Measurements from ENCODE around the gene JADE2.

JADE2 gene

GRCh38 chr5:134582941-134583340 lies 57.5 kb downstream of the JADE2 start:
- H3K27me3 ChIP-seq (ENCODE audit: control insufficient read depth, low read length) = no peaks in the 10 kb centered on the region
- H4K20me1 ChIP-seq (ENCODE audit: control insufficient read depth, insufficient read depth, low read depth, low read length) = no peaks in the 10 kb centered on the region
- H3K9me3 ChIP-seq (ENCODE audit: control insufficient read depth, insufficient read depth, low read length) = no peaks in the 10 kb centered on the region
- TF ChIP-seq EZH2phosphoT487 (IDR thresholded peaks at IDR 0.05; ENCODE audit: borderline replicate concordance, low read length) (no peak), CTCF (IDR thresholded peaks at IDR 0.05; ENCODE audit: low read depth, low read length, poor library complexity, severe bottlenecking) (no peak)
- H3K4me2 ChIP-seq (ENCODE audit: low read length) = no peak overlapping the region
- H3K4me3 ChIP-seq (ENCODE audit: low read length) = no peak overlapping the region
- H3K9me2 ChIP-seq (replicated peaks; ENCODE audit: control insufficient read depth, low read length) = no peaks in the 10 kb centered on the region
- no peaks in the 10 kb centered on the region for H3F3A ChIP-seq (ENCODE audit: control insufficient read depth, insufficient read depth)
- H3K79me2 ChIP-seq (ENCODE audit: control insufficient read depth, low read length) = no peaks in the 10 kb centered on the region
- no peak overlapping the region for H3K27ac ChIP-seq (ENCODE audit: low read depth, low read length)
- peaks cover 17% of the 10 kb centered on the region for H3K36me3 ChIP-seq (ENCODE audit: control insufficient read depth, low read length)
- peaks cover 7% of the 10 kb centered on the region for H3K4me1 ChIP-seq (ENCODE audit: control insufficient read depth, low read length)

GRCh38 chr5:134583766-134584165 lies 58.3 kb downstream of the JADE2 start:
- Histone ChIP-seq H3K9me2 (replicated peaks; ENCODE audit: control insufficient read depth, low read length) (no peaks in the 10 kb centered on the region), H3K79me2 (ENCODE audit: control insufficient read depth, low read length) (no peaks in the 10 kb centered on the region), H4K20me1 (ENCODE audit: control insufficient read depth, insufficient read depth, low read depth, low read length) (no peaks in the 10 kb centered on the region), H3K4me1 (ENCODE audit: control insufficient read depth, low read length) (peaks cover 7% of the 10 kb centered on the region), H3K4me3 (ENCODE audit: low read length) (no peak overlapping the region), H3K36me3 (ENCODE audit: control insufficient read depth, low read length) (peaks cover 9% of the 10 kb centered on the region), H3K27ac (ENCODE audit: low read depth, low read length) (no peak overlapping the region), H3K4me2 (ENCODE audit: low read length) (no peak overlapping the region), H3K9me3 (ENCODE audit: control insufficient read depth, insufficient read depth, low read length) (no peaks in the 10 kb centered on the region), H3K27me3 (ENCODE audit: control insufficient read depth, low read length) (no peaks in the 10 kb centered on the region), H3F3A (ENCODE audit: control insufficient read depth, insufficient read depth) (no peaks in the 10 kb centered on the region)
- TF ChIP-seq CTCF (IDR thresholded peaks at IDR 0.05; ENCODE audit: low read depth, low read length, poor library complexity, severe bottlenecking) (no peak), EZH2phosphoT487 (IDR thresholded peaks at IDR 0.05; ENCODE audit: borderline replicate concordance, low read length) (no peak)

GRCh38 chr5:134584662-134585061 lies 59.2 kb downstream of the JADE2 start:
- H3K4me2 ChIP-seq (ENCODE audit: low read length) = no peak overlapping the region
- H3K79me2 ChIP-seq (ENCODE audit: control insufficient read depth, low read length) = no peaks in the 10 kb centered on the region
- H3F3A ChIP-seq (ENCODE audit: control insufficient read depth, insufficient read depth) = no peaks in the 10 kb centered on the region
- TF ChIP-seq CTCF (IDR thresholded peaks at IDR 0.05; ENCODE audit: low read depth, low read length, poor library complexity, severe bottlenecking) (no peak), EZH2phosphoT487 (IDR thresholded peaks at IDR 0.05; ENCODE audit: borderline replicate concordance, low read length) (no peak)
- peaks cover under 1% of the 10 kb centered on the region; the same call in 1 of the 2 replicates for H3K36me3 ChIP-seq (ENCODE audit: control insufficient read depth, low read length)
- H4K20me1 ChIP-seq (ENCODE audit: control insufficient read depth, insufficient read depth, low read depth, low read length) = no peaks in the 10 kb centered on the region
- no peaks in the 10 kb centered on the region for H3K27me3 ChIP-seq (ENCODE audit: control insufficient read depth, low read length)
- no peak overlapping the region for H3K4me3 ChIP-seq (ENCODE audit: low read length)
- no peaks in the 10 kb centered on the region for H3K9me3 ChIP-seq (ENCODE audit: control insufficient read depth, insufficient read depth, low read length)
- H3K9me2 ChIP-seq (replicated peaks; ENCODE audit: control insufficient read depth, low read length) = no peaks in the 10 kb centered on the region
- peaks cover 7% of the 10 kb centered on the region for H3K4me1 ChIP-seq (ENCODE audit: control insufficient read depth, low read length)
- H3K27ac ChIP-seq (ENCODE audit: low read depth, low read length) = no peak overlapping the region

GRCh38 chr5:134585966-134586365 lies 60.5 kb downstream of the JADE2 start:
- Histone ChIP-seq H3K79me2 (ENCODE audit: control insufficient read depth, low read length) (no peaks in the 10 kb centered on the region), H3K27ac (ENCODE audit: low read depth, low read length) (no peak overlapping the region), H3K4me3 (ENCODE audit: low read length) (no peak overlapping the region), H3K36me3 (ENCODE audit: control insufficient read depth, low read length) (no peaks in the 10 kb centered on the region), H3K9me3 (ENCODE audit: control insufficient read depth, insufficient read depth, low read length) (no peaks in the 10 kb centered on the region), H3K4me2 (ENCODE audit: low read length) (no peak overlapping the region), H3K27me3 (ENCODE audit: control insufficient read depth, low read length) (no peaks in the 10 kb centered on the region), H3K9me2 (replicated peaks; ENCODE audit: control insufficient read depth, low read length) (no peaks in the 10 kb centered on the region), H3F3A (ENCODE audit: control insufficient read depth, insufficient read depth) (no peaks in the 10 kb centered on the region), H4K20me1 (ENCODE audit: control insufficient read depth, insufficient read depth, low read depth, low read length) (no peaks in the 10 kb centered on the region), H3K4me1 (ENCODE audit: control insufficient read depth, low read length) (peaks cover 7% of the 10 kb centered on the region)
- no peak for TF ChIP-seq CTCF (IDR thresholded peaks at IDR 0.05; ENCODE audit: low read depth, low read length, poor library complexity, severe bottlenecking)
- TF ChIP-seq EZH2phosphoT487 (IDR thresholded peaks at IDR 0.05; ENCODE audit: borderline replicate concordance, low read length) = no peak

All from DOHH2 (cell line).